Erythroblast (primary cell): ENCODE results near the gene PPCDC.

Experiments
- GATA1 ChIP-seq: IDR thresholded peaks from 2 replicates; pipeline ENCODE4 v1.6.1; 2011; ENCODE audit warnings: low read depth, mild to moderate bottlenecking, control low read depth, low read length, moderate library complexity
- POLR2A ChIP-seq: IDR thresholded peaks from 2 replicates; pipeline ENCODE4 v1.6.1; 2011; ENCODE audit warnings: mild to moderate bottlenecking, low read length

DNA sequence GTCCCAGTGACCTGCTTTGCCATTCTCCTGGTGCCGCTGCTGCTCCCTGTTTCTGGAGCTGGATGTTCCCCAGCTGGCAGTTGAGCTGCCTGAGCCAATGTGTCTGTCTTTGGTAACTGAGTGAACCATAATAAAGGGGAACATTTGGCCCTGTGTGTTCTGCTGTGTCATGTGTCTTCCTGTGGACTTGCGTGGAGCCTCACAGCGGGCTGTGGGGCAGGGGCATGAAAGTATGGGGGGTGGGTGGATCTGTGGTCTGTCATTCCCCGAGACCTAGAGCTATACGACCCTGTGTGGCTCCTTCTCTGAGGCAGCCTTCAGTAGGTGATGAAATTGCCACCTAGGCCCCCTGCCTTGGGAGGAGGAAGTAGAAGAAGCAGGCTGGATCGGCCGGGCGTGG, 2.0 kb upstream of the PPCDC start:
- TF ChIP-seq POLR2A (no peak), GATA1 (no peak)
